SK-N-SH treated with all-trans-retinoic acid at 6 μM for 48 hours (cell line): ENCODE measurements around the gene LHCGR.

Experiments used
- ATAC-seq: fragments of 200-7000 bp; cut with Tn5 transposase; 3 replicates; pipeline ENCODE4 v1.9.1; 2020; ENCODE audit warnings: mild to moderate bottlenecking, moderate library complexity
- ARNTL ChIP-seq: fragments of 450-650 bp; formaldehyde crosslinking; IDR thresholded peaks from 2 replicates; pipeline ENCODE4 v1.5.0; 2020; ENCODE audit warnings: low read depth, mild to moderate bottlenecking, moderate library complexity, borderline replicate concordance
- BACH2 ChIP-seq: fragments of 250-450 bp; sonication (Bioruptor Pico); IDR thresholded peaks from 2 replicates; pipeline ENCODE4 v1.9.0; 2021; ENCODE audit warnings: mild to moderate bottlenecking, borderline replicate concordance
- ESRRG ChIP-seq: fragments of 250-450 bp; sonication (Bioruptor Pico); IDR thresholded peaks from 2 replicates; pipeline ENCODE4 v1.6.1; 2021; ENCODE audit warnings: mild to moderate bottlenecking
- GLIS3 ChIP-seq: fragments of 250-450 bp; sonication (Bioruptor Pico); IDR thresholded peaks from 2 replicates; pipeline ENCODE4 v1.5.0; 2020; ENCODE audit warnings: mild to moderate bottlenecking, moderate library complexity
- ISL1 ChIP-seq: fragments of 250-450 bp; sonication (Bioruptor Pico); IDR thresholded peaks from 2 replicates; pipeline ENCODE4 v2.1.2; 2022; ENCODE audit warnings: mild to moderate bottlenecking, moderate library complexity
- OSR1 ChIP-seq: fragments of 250-450 bp; sonication (Bioruptor Pico); IDR thresholded peaks from 2 replicates; pipeline ENCODE4 v1.8.0; 2022; ENCODE audit warnings: moderate library complexity, mild to moderate bottlenecking, inconsistent platforms
- PPARA ChIP-seq: fragments of 250-450 bp; sonication (Bioruptor Pico); IDR thresholded peaks from 2 replicates; pipeline ENCODE4 v1.5.0; 2020; ENCODE audit warnings: mild to moderate bottlenecking, borderline replicate concordance
- RARB ChIP-seq: fragments of 250-450 bp; sonication (Bioruptor Pico); IDR thresholded peaks from 2 replicates; pipeline ENCODE4 v1.8.0; 2021; ENCODE audit warnings: mild to moderate bottlenecking, moderate library complexity
- SNAI2 ChIP-seq: fragments of 250-450 bp; sonication (Bioruptor Pico); IDR thresholded peaks from 2 replicates; pipeline ENCODE4 v1.5.0; 2020; ENCODE audit warnings: mild to moderate bottlenecking, moderate library complexity
- TOX ChIP-seq: fragments of 250-450 bp; sonication (Bioruptor Pico); IDR thresholded peaks from 2 replicates; pipeline ENCODE4 v1.8.0; 2021; ENCODE audit warnings: mild to moderate bottlenecking, moderate library complexity, borderline replicate concordance
- ZFP3 ChIP-seq: fragments of 250-450 bp; sonication (Bioruptor Pico); IDR thresholded peaks from 2 replicates; pipeline ENCODE4 v1.5.0; 2020; ENCODE audit warnings: mild to moderate bottlenecking, moderate library complexity
- ZFP30 ChIP-seq: fragments of 450-650 bp; formaldehyde crosslinking; IDR thresholded peaks from 2 replicates; pipeline ENCODE4 v1.5.0; 2022; ENCODE audit warnings: mild to moderate bottlenecking, moderate library complexity
- ZNF565 ChIP-seq: fragments of 450-650 bp; formaldehyde crosslinking; conservative IDR thresholded peaks from 2 replicates; pipeline ENCODE4 v1.5.0; 2020; ENCODE audit warnings: low read depth, mild to moderate bottlenecking, moderate library complexity
- ZNF70 ChIP-seq: fragments of 450-650 bp; formaldehyde crosslinking; IDR thresholded peaks from 2 replicates; pipeline ENCODE4 v1.5.0; 2020; ENCODE audit warnings: mild to moderate bottlenecking, moderate library complexity
- ZNF8 ChIP-seq: fragments of 450-650 bp; formaldehyde crosslinking; IDR thresholded peaks from 2 replicates; pipeline ENCODE4 v1.5.0; 2020; ENCODE audit warnings: mild to moderate bottlenecking, moderate library complexity
- TF ChIP-seq, protein P1 (sequence below): fragments of 250-450 bp; sonication (Bioruptor Pico); IDR thresholded peaks from 2 replicates; pipeline ENCODE4 v1.5.1; 2021; ENCODE audit warnings: mild to moderate bottlenecking, moderate library complexity
- TF ChIP-seq, protein P2 (sequence below): fragments of 250-450 bp; sonication (Bioruptor Pico); IDR thresholded peaks from 2 replicates; pipeline ENCODE4 v1.8.0; 2021; ENCODE audit warnings: low read depth, mild to moderate bottlenecking, moderate library complexity, borderline replicate concordance
- TF ChIP-seq, protein P3 (sequence below): fragments of 250-450 bp; sonication (Bioruptor Pico); IDR thresholded peaks from 2 replicates; pipeline ENCODE4 v1.5.0; 2020; ENCODE audit warnings: mild to moderate bottlenecking, moderate library complexity

The LHCGR gene

DNA sequence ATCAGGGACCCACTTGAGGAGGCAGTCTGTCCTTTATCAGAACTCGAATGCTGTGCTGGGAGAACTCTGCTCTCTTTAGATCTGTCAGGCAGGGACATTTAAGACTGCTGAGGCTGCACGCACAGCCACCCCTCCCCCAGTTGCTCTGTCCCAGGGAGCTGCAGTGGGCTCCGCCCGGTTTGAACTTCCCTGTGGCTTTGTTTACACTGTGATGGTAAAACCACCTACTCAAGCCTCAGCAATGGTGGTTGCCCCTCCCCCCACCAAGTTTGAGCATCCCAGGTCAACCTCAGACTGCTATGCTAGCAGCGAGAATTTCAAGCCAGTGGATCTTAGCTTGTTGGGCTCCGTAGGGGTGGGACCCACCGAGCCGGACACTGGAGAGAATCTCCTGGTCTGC, 11.8 kb upstream of the LHCGR start:
- no peak for ATAC-seq

DNA sequence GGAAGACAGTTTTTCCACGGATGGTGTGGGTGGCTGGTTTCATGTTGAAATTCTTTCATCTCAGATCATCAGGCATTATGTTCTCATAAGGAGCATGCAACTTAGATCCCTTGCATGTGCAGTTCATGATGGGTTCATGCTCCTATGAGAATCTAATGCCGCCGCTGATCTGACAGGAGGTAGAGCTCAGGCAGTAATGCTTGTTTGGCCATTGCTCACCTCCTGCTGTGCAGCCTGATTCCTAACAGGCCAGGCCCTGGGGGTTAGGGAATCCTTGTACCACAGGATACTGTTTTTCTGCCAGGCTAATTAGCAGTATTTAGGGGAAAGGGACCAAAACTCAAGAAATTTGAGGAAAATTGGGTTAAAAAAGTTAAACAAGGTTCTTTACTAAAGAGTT, 5.3 kb upstream of the LHCGR start:
- no peak for ATAC-seq
- TF ChIP-seq, protein P1, sequence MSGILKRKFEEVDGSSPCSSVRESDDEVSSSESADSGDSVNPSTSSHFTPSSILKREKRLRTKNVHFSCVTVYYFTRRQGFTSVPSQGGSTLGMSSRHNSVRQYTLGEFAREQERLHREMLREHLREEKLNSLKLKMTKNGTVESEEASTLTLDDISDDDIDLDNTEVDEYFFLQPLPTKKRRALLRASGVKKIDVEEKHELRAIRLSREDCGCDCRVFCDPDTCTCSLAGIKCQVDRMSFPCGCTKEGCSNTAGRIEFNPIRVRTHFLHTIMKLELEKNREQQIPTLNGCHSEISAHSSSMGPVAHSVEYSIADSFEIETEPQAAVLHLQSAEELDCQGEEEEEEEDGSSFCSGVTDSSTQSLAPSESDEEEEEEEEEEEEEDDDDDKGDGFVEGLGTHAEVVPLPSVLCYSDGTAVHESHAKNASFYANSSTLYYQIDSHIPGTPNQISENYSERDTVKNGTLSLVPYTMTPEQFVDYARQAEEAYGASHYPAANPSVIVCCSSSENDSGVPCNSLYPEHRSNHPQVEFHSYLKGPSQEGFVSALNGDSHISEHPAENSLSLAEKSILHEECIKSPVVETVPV (CRISPR knock-in tag) = no peak
- TF ChIP-seq GLIS3 (CRISPR knock-in tag) (no peak), ESRRG (CRISPR knock-in tag) (no peak), ARNTL (CRISPR knock-in tag) (no peak), ZFP30 (CRISPR knock-in tag) (no peak), TOX (no peak), ZNF565 (CRISPR knock-in tag) (no peak), PPARA (CRISPR knock-in tag) (no peak), ZNF8 (CRISPR knock-in tag) (no peak), ZNF70 (CRISPR knock-in tag) (no peak), BACH2 (no peak), ISL1 (CRISPR knock-in tag) (no peak), SNAI2 (CRISPR knock-in tag) (no peak)
- TF ChIP-seq, protein P2, sequence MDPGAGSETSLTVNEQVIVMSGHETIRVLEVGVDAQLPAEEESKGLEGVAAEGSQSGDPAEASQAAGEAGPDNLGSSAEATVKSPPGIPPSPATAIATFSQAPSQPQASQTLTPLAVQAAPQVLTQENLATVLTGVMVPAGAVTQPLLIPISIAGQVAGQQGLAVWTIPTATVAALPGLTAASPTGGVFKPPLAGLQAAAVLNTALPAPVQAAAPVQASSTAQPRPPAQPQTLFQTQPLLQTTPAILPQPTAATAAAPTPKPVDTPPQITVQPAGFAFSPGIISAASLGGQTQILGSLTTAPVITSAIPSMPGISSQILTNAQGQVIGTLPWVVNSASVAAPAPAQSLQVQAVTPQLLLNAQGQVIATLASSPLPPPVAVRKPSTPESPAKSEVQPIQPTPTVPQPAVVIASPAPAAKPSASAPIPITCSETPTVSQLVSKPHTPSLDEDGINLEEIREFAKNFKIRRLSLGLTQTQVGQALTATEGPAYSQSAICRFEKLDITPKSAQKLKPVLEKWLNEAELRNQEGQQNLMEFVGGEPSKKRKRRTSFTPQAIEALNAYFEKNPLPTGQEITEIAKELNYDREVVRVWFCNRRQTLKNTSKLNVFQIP (CRISPR knock-in tag) = no peak

More for the DNA sequence above, 11.8 kb upstream of the LHCGR start:
- TF ChIP-seq, protein P3, sequence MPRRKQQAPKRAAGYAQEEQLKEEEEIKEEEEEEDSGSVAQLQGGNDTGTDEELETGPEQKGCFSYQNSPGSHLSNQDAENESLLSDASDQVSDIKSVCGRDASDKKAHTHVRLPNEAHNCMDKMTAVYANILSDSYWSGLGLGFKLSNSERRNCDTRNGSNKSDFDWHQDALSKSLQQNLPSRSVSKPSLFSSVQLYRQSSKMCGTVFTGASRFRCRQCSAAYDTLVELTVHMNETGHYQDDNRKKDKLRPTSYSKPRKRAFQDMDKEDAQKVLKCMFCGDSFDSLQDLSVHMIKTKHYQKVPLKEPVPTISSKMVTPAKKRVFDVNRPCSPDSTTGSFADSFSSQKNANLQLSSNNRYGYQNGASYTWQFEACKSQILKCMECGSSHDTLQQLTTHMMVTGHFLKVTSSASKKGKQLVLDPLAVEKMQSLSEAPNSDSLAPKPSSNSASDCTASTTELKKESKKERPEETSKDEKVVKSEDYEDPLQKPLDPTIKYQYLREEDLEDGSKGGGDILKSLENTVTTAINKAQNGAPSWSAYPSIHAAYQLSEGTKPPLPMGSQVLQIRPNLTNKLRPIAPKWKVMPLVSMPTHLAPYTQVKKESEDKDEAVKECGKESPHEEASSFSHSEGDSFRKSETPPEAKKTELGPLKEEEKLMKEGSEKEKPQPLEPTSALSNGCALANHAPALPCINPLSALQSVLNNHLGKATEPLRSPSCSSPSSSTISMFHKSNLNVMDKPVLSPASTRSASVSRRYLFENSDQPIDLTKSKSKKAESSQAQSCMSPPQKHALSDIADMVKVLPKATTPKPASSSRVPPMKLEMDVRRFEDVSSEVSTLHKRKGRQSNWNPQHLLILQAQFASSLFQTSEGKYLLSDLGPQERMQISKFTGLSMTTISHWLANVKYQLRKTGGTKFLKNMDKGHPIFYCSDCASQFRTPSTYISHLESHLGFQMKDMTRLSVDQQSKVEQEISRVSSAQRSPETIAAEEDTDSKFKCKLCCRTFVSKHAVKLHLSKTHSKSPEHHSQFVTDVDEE (CRISPR knock-in tag) = no peak
- TF ChIP-seq OSR1 (CRISPR knock-in tag) (no peak), RARB (CRISPR knock-in tag) (no peak), ZNF565 (CRISPR knock-in tag) (no peak), BACH2 (no peak), TOX (no peak), ZNF70 (CRISPR knock-in tag) (no peak), ISL1 (CRISPR knock-in tag) (no peak), ARNTL (CRISPR knock-in tag) (no peak), GLIS3 (CRISPR knock-in tag) (no peak), ZFP3 (CRISPR knock-in tag) (no peak), PPARA (CRISPR knock-in tag) (no peak), SNAI2 (CRISPR knock-in tag) (no peak), ZFP30 (CRISPR knock-in tag) (no peak)
- TF ChIP-seq, protein P1 (CRISPR knock-in tag) = no peak
- TF ChIP-seq, protein P2 (CRISPR knock-in tag) = no peak

DNA sequence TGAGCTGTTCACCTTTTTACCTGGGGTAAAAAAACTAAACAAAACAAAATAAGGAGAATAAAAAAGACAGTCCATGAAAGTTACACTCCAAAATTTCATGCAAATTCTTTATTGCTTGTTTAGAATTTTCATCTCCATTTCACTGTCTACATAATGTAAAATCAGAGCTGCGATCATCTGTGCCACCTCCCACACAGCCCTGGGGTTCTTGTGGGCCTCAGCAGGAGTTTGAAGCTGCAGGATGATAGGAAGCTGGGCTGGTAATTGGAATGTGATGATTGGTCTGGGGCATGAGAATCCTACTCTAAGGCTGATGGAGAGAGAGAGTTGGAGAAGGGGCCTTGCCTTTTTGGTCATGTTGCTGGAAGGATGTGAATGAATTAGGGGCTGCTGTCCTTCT, 4.2 kb upstream of the LHCGR start:
- no peak for ATAC-seq
- TF ChIP-seq ZFP30 (CRISPR knock-in tag) (no peak), ESRRG (CRISPR knock-in tag) (no peak), PPARA (CRISPR knock-in tag) (no peak), ARNTL (CRISPR knock-in tag) (no peak), ZNF565 (CRISPR knock-in tag) (no peak)
- TF ChIP-seq, protein P3 (CRISPR knock-in tag) = no peak
- TF ChIP-seq, protein P1 (CRISPR knock-in tag) = no peak
